ENCODE measurements around the gene EFHB. TPM values are rescaled to one million over a fixed set of nuclear protein-coding genes. Genes with fewer than 3 reads are reported as not detected.

EFHB gene
- total RNA-seq, 1 donor from 2014 or later, result 0.44 TPM

GRCh38 chr3:19946832-19947548 lies 13.0 kb upstream of the EFHB start, which contains the start of gene RAB5A:
TSS of gene RAB5A (plus strand) at chr3:19947097. CDS start at chr3:19950899, 3,802 bp downstream.
- peaks cover 3% of the 10 kb centered on the region for H3K27me3 Mint-ChIP-seq
- peak; percentile 99 for DNase-seq
- H3K36me3 Mint-ChIP-seq (ENCODE audit: low read depth), result peaks cover 25% of the 10 kb centered on the region

GRCh38 chr3:19945969-19946831 lies 12.2 kb upstream of the EFHB start:
- H3K4me1 Mint-ChIP-seq, result peaks cover 26% of the 10 kb centered on the region
- H3K4me3 Mint-ChIP-seq, result peak overlapping the region; percentile 95
- H3K27ac Mint-ChIP-seq, result peak overlapping the region; percentile 99
- DNase-seq, result peak; percentile 63
- peaks cover 3% of the 10 kb centered on the region for H3K27me3 Mint-ChIP-seq
- intact Hi-C loops (cut with micrococcal nuclease), result loop anchor here (2.0 to 5.0 kb wide), 2 partner anchors 61 to 156 kb away; no protein-coding TSS in a partner anchor
- peaks cover 5% of the 10 kb centered on the region for H3K9me3 Mint-ChIP-seq
- peaks cover 22% of the 10 kb centered on the region for H3K36me3 Mint-ChIP-seq (ENCODE audit: low read depth)

More at GRCh38 chr3:19946832-19947548, 13.0 kb upstream of the EFHB start, which contains the start of gene RAB5A:
- Mint-ChIP-seq H3K9me3 (peaks cover 5% of the 10 kb centered on the region), H3K4me3 (peak within 1 kb of the TSS; percentile 95), H3K4me1 (peaks cover 30% of the 10 kb centered on the region), H3K27ac (peak within 1 kb of the TSS; percentile 99)
- intact Hi-C loops (cut with micrococcal nuclease), result loop anchor here (1.0 to 5.0 kb wide), 8 partner anchors 10 to 239 kb away; partner anchors contain the start of genes KAT2B and SGO1

- H3K27ac Mint-ChIP-seq, result peak overlapping the region; percentile 67
- DNase-seq, result no peak
- intact Hi-C loops (cut with micrococcal nuclease), result loop anchor here (5.0 kb wide), 1 partner anchor 157 kb away; no protein-coding TSS in a partner anchor
- H3K4me1 Mint-ChIP-seq, result peaks cover 23% of the 10 kb centered on the region
- H3K9me3 Mint-ChIP-seq, result peaks cover 10% of the 10 kb centered on the region
- H3K4me3 Mint-ChIP-seq, result peak overlapping the region; percentile 66
- H3K27me3 Mint-ChIP-seq, result peaks cover 3% of the 10 kb centered on the region
- peaks cover 16% of the 10 kb centered on the region for H3K36me3 Mint-ChIP-seq (ENCODE audit: low read depth)
Observed at GRCh38 chr3:19945534-19945933, 11.5 kb upstream of the EFHB start.

- H3K27me3 Mint-ChIP-seq, result no peaks in the 10 kb centered on the region
- H3K4me3 Mint-ChIP-seq, result no peak overlapping the region
- intact Hi-C loops (cut with micrococcal nuclease), result no loop called here
- H3K4me1 Mint-ChIP-seq, result peaks cover 20% of the 10 kb centered on the region
- no peak for DNase-seq
- H3K27ac Mint-ChIP-seq, result no peak overlapping the region
- peaks cover 20% of the 10 kb centered on the region for H3K9me3 Mint-ChIP-seq
- no peaks in the 10 kb centered on the region for H3K36me3 Mint-ChIP-seq (ENCODE audit: low read depth)
Observed at GRCh38 chr3:19940643-19941042, 6.6 kb upstream of the EFHB start.

- H3K9me3 Mint-ChIP-seq, result peaks cover 21% of the 10 kb centered on the region
- no peak for DNase-seq
- H3K4me1 Mint-ChIP-seq, result peaks cover 30% of the 10 kb centered on the region
- H3K27me3 Mint-ChIP-seq, result no peaks in the 10 kb centered on the region
- H3K36me3 Mint-ChIP-seq (ENCODE audit: low read depth), result no peaks in the 10 kb centered on the region
- H3K4me3 Mint-ChIP-seq, result no peak overlapping the region
- intact Hi-C loops (cut with micrococcal nuclease), result loop anchor here (10.0 kb wide), 1 partner anchor 1193 kb away; no protein-coding TSS in a partner anchor
- H3K27ac Mint-ChIP-seq, result peak overlapping the region; percentile 52
Observed at GRCh38 chr3:19938295-19938627, 4.2 kb upstream of the EFHB start.

GRCh38 chr3:19937459-19938294 lies 3.7 kb upstream of the EFHB start:
- DNase-seq, result peak; percentile 56
- Mint-ChIP-seq H3K27me3 (no peaks in the 10 kb centered on the region), H3K4me1 (peaks cover 34% of the 10 kb centered on the region), H3K36me3 (ENCODE audit: low read depth) (no peaks in the 10 kb centered on the region), H3K4me3 (peak overlapping the region; percentile 18), H3K27ac (peak overlapping the region; percentile 85), H3K9me3 (peaks cover 24% of the 10 kb centered on the region)
- intact Hi-C loops (cut with micrococcal nuclease), result loop anchor here (1.0 to 10.0 kb wide), 3 partner anchors 10 to 1193 kb away; partner anchors contain the start of gene RAB5A

GRCh38 chr3:19932422-19932821 lies 1.6 kb downstream of the EFHB start:
- intact Hi-C loops (cut with micrococcal nuclease), result loop anchor here (10.0 kb wide), 1 partner anchor 1188 kb away; no protein-coding TSS in a partner anchor
- Mint-ChIP-seq H3K27ac (peak overlapping the region; percentile 93), H3K9me3 (peaks cover 10% of the 10 kb centered on the region), H3K36me3 (ENCODE audit: low read depth) (no peaks in the 10 kb centered on the region), H3K27me3 (no peaks in the 10 kb centered on the region), H3K4me3 (peak overlapping the region; percentile 52), H3K4me1 (peaks cover 39% of the 10 kb centered on the region)
- DNase-seq, result no peak

GRCh38 chr3:19931767-19932188 lies 2.2 kb downstream of the EFHB start:
- H3K27ac Mint-ChIP-seq, result peak overlapping the region; percentile 93
- peaks cover 35% of the 10 kb centered on the region for H3K4me1 Mint-ChIP-seq
- H3K4me3 Mint-ChIP-seq, result peak overlapping the region; percentile 52
- intact Hi-C loops (cut with micrococcal nuclease), result loop anchor here (1.0 to 10.0 kb wide), 8 partner anchors 16 to 1187 kb away; partner anchors contain the start of genes RAB5A and SGO1
- DNase-seq, result no peak
- peaks cover 10% of the 10 kb centered on the region for H3K9me3 Mint-ChIP-seq
- H3K27me3 Mint-ChIP-seq, result peaks cover 2% of the 10 kb centered on the region
- H3K36me3 Mint-ChIP-seq (ENCODE audit: low read depth), result no peaks in the 10 kb centered on the region

GRCh38 chr3:19931180-19931692 lies 2.8 kb downstream of the EFHB start:
- peak overlapping the region; percentile 93 for H3K27ac Mint-ChIP-seq
- H3K9me3 Mint-ChIP-seq, result peaks cover 10% of the 10 kb centered on the region
- H3K27me3 Mint-ChIP-seq, result peaks cover 2% of the 10 kb centered on the region
- peaks cover 35% of the 10 kb centered on the region for H3K4me1 Mint-ChIP-seq
- intact Hi-C loops (cut with micrococcal nuclease), result loop anchor here (1.0 to 10.0 kb wide), 8 partner anchors 16 to 1186 kb away; partner anchors contain the start of genes RAB5A and SGO1
- H3K36me3 Mint-ChIP-seq (ENCODE audit: low read depth), result no peaks in the 10 kb centered on the region
- peak overlapping the region; percentile 52 for H3K4me3 Mint-ChIP-seq
- DNase-seq, result peak; percentile 73

GRCh38 chr3:19920401-19921080 lies 13.5 kb downstream of the EFHB start:
- Mint-ChIP-seq H3K27ac (no peak overlapping the region), H3K36me3 (ENCODE audit: low read depth) (no peaks in the 10 kb centered on the region), H3K4me3 (no peak overlapping the region), H3K4me1 (no peaks in the 10 kb centered on the region), H3K27me3 (peaks cover 15% of the 10 kb centered on the region), H3K9me3 (no peaks in the 10 kb centered on the region)
- intact Hi-C loops (cut with micrococcal nuclease), result no loop called here
- no peak for DNase-seq

GRCh38 chr3:19917167-19917566 lies 16.9 kb downstream of the EFHB start:
- Mint-ChIP-seq H3K27ac (no peak overlapping the region), H3K4me3 (no peak overlapping the region), H3K27me3 (peaks cover 12% of the 10 kb centered on the region), H3K4me1 (no peaks in the 10 kb centered on the region), H3K9me3 (no peaks in the 10 kb centered on the region), H3K36me3 (ENCODE audit: low read depth) (no peaks in the 10 kb centered on the region)
- intact Hi-C loops (cut with micrococcal nuclease), result no loop called here
- no peak for DNase-seq

GRCh38 chr3:19911452-19911851 lies 22.6 kb downstream of the EFHB start:
- no peaks in the 10 kb centered on the region for H3K36me3 Mint-ChIP-seq (ENCODE audit: low read depth)

More at GRCh38 chr3:19911452-19911851, 22.6 kb downstream of the EFHB start:
- intact Hi-C loops (cut with micrococcal nuclease), result no loop called here
- no peak for DNase-seq
- no peak overlapping the region for H3K4me3 Mint-ChIP-seq
- H3K4me1 Mint-ChIP-seq, result peaks cover 2% of the 10 kb centered on the region
- H3K27me3 Mint-ChIP-seq, result no peaks in the 10 kb centered on the region
- H3K27ac Mint-ChIP-seq, result no peak overlapping the region
- H3K9me3 Mint-ChIP-seq, result peaks cover 7% of the 10 kb centered on the region

Data from activated CD4-positive, alpha-beta T cell treated with anti-CD3 and anti-CD28 coated beads, Interleukin-2, amount 10 ng/mL, durations not matched to agents 24 days and 14 days (primary cell).